Kidney (tissue), 14 donors: ENCODE data around the gene RPTOR. TPM values are rescaled to one million over a fixed set of nuclear protein-coding genes. Genes with fewer than 3 reads are reported as not detected.

Experiments used
- DNase-seq, 5 donors: peaks; one replicate each; pipeline ENCODE4 v3.0.0-alpha.2; 2013 to 2020
- FAIRE-seq: peaks from 2 replicates; lab custom pipeline; 2012; peaks lifted over from hg19 to GRCh38; lab: Jason Lieb, UNC
- H3K27ac ChIP-seq, 2 donors: one replicate each; pipeline ENCODE4 v1.7.0; 2013; ENCODE audit warnings: low read depth in 2 of 2, low read length in 2 of 2, inconsistent platforms in 1 of 2
- H3K27me3 ChIP-seq: one replicate; pipeline ENCODE4 v1.7.1; 2013; ENCODE audit warnings: low read length, inconsistent platforms; ENCODE audit not compliant: control insufficient read depth, insufficient read depth
- H3K36me3 ChIP-seq, 3 donors: one replicate each; pipeline versions ENCODE4 v1.7.0 to v1.7.1; 2013; ENCODE audit warnings: low read length in 3 of 3, control low read depth in 1 of 3, inconsistent platforms in 1 of 3; ENCODE audit not compliant: insufficient read depth in 3 of 3, control insufficient read depth in 2 of 3
- H3K4me1 ChIP-seq, 3 donors: one replicate each; pipeline versions ENCODE4 v1.7.0 to v1.7.1; 2013; ENCODE audit warnings: low read length in 3 of 3, inconsistent platforms in 1 of 3, low read depth in 1 of 3; ENCODE audit not compliant: control insufficient read depth in 2 of 3, insufficient read depth in 2 of 3
- H3K4me3 ChIP-seq, 3 donors: one replicate each; pipeline versions ENCODE4 v1.7.0 to v1.8.1; 2013; ENCODE audit warnings: low read length in 3 of 3, control low read depth in 1 of 3, inconsistent platforms in 1 of 3
- H3K9ac ChIP-seq, 3 donors: one replicate each; pipeline versions ENCODE4 v1.7.0 to v1.7.1; 2013; ENCODE audit warnings: low read length in 3 of 3, control low read depth in 1 of 3, inconsistent platforms in 1 of 3
- H3K9me3 ChIP-seq, 3 donors: one replicate each; pipeline versions ENCODE4 v1.7.0 to v1.7.1; 2013; ENCODE audit warnings: low read length in 3 of 3, control low read depth in 1 of 3, inconsistent platforms in 1 of 3; ENCODE audit not compliant: control insufficient read depth in 2 of 3, insufficient read depth in 1 of 3
- CTCF ChIP-seq: IDR thresholded peaks from 3 replicates; pipeline ENCODE4 v1.5.1; 2012; ENCODE audit warnings: mild to moderate bottlenecking, moderate library complexity, borderline replicate concordance; ENCODE audit not compliant: insufficient read depth; ENCODE audit errors: extremely low read depth
- intact Hi-C: fragments of 100-400 bp; cut with DNase I; formaldehyde crosslinking; loops from one replicate; pipeline ENCODE4 v1.11.1; 2022
- polyA plus RNA-seq: library from polyadenylated mRNA; stranded (reverse); fragments of 350-450 nt; fragmentation: Illumina TruSeq; extraction: RNeasy Lipid Tissue Mini Kit (QIAGEN cat#74804); gene quantifications from one replicate; pipeline ENCODE4 v1.2.3, GENCODE V29; 2014; ENCODE audit warnings: low read depth, low replicate concordance; ENCODE audit not compliant: insufficient read depth
- total RNA-seq: library from RNA; stranded (reverse); fragmentation: NEBNext Ultra II Directional; extraction: Animal tissue kit (Norgen Biotek cat#: 25700); gene quantifications from one replicate; pipeline ENCODE4 v1.2.1, GENCODE V29; 2021
- donor health status: control.
- donor health status: control.
- donor health status: control.
- donor health status: control.
- donor health status: control.
- donor health status: DM: yes; HTN: yes; CAD: no.
- donor health status: Normal renal cell carcinoma (clear cell type).

The RPTOR gene
- total and polyA plus RNA-seq, 2 donors from 2014 or later, result 5.5 to 37.6 TPM

GRCh38 chr17:80753685-80754345 lies 209.2 kb downstream of the RPTOR start:
- TF ChIP-seq CTCF, result no peak
- Histone ChIP-seq H3K27me3 (no peaks in the 10 kb centered on the region), H3K9me3 (no peaks in the 10 kb centered on the region), H3K9ac (no peak overlapping the region), H3K4me1 (no peaks in the 10 kb centered on the region), H3K36me3 (peaks cover 0 to 4% (median 0%) of the 10 kb centered on the region in 3 donors), H3K27ac (no peak overlapping the region), H3K4me3 (no peak overlapping the region)
- intact Hi-C loops, result no loop called here
- FAIRE-seq (no peak), DNase-seq (peak in 1 of 5 donors; percentile 58)

GRCh38 chr17:80754846-80755245 lies 210.2 kb downstream of the RPTOR start:
- Histone ChIP-seq H3K36me3 (peaks cover 0 to 4% (median 0%) of the 10 kb centered on the region in 3 donors), H3K4me3 (no peak overlapping the region), H3K27me3 (no peaks in the 10 kb centered on the region), H3K9ac (no peak overlapping the region), H3K9me3 (no peaks in the 10 kb centered on the region), H3K27ac (no peak overlapping the region), H3K4me1 (peaks cover 0 to 4% (median 0%) of the 10 kb centered on the region in 3 donors)
- FAIRE-seq, result no peak
- intact Hi-C loops, result no loop called here
- no peak for TF ChIP-seq CTCF
- no peak for DNase-seq

GRCh38 chr17:80755650-80756405 lies 211.2 kb downstream of the RPTOR start:
- intact Hi-C loops, result no loop called here
- Histone ChIP-seq H3K9ac (no peak overlapping the region), H3K27me3 (no peaks in the 10 kb centered on the region), H3K4me1 (peaks cover 0 to 5% (median 0%) of the 10 kb centered on the region in 3 donors), H3K4me3 (no peak overlapping the region), H3K36me3 (peaks cover 0 to 4% (median 0%) of the 10 kb centered on the region in 3 donors), H3K9me3 (no peaks in the 10 kb centered on the region), H3K27ac (no peak overlapping the region)
- TF ChIP-seq CTCF, result no peak
- DNase-seq (peak in 1 of 5 donors; percentile 34), FAIRE-seq (no peak)
